Tibial nerve (tissue), 4 donors: ENCODE results near the gene OSBPL3. TPM values are rescaled to one million over a fixed set of nuclear protein-coding genes. Genes with fewer than 3 reads are reported as not detected.

Experiments
- DNase-seq, 2 donors: peaks; one replicate each; pipeline ENCODE4 v3.0.0-alpha.2; 2019; ENCODE audit warnings: low spot score in 2 of 2
- H3K27ac ChIP-seq, 4 donors: fragments of 200-600 bp; sonication (generic) in 3 of 4; one replicate each; pipeline ENCODE4 v1.5.1; 2017 to 2019; ENCODE audit warnings: mild to moderate bottlenecking in 1 of 4
- H3K27me3 ChIP-seq, 2 donors: fragments of 200-600 bp; sonication (generic) in 1 of 2; one replicate each; pipeline versions ENCODE4 v1.5.1 to v1.6.0; 2017 to 2019
- H3K36me3 ChIP-seq, 3 donors: fragments of 200-600 bp; sonication (generic); one replicate each; pipeline ENCODE4 v1.5.1; 2018 to 2019
- H3K4me1 ChIP-seq, 4 donors: fragments of 200-600 bp; sonication (generic) in 3 of 4; one replicate each; pipeline ENCODE4 v1.5.1; 2017 to 2019
- H3K4me3 ChIP-seq, 4 donors: fragments of 200-600 bp; sonication (generic) in 3 of 4; one replicate each; pipeline ENCODE4 v1.5.1; 2017 to 2019; ENCODE audit warnings: mild to moderate bottlenecking in 1 of 4, moderate library complexity in 1 of 4
- H3K9me3 ChIP-seq, 4 donors: fragments of 200-600 bp; sonication (generic) in 3 of 4; one replicate each; pipeline ENCODE4 v1.5.1; 2017 to 2019
- EP300 ChIP-seq, 2 donors: sonication (generic); formaldehyde crosslinking; IDR thresholded peaks; one replicate each; pipeline ENCODE4 v1.6.1; 2017; ENCODE audit warnings: antibody characterized with exemption in 2 of 2, mild to moderate bottlenecking in 1 of 2
- POLR2A ChIP-seq, 2 donors: fragments of 450-650 bp; IDR thresholded peaks; one replicate each; pipeline ENCODE4 v1.6.1; 2017; ENCODE audit warnings: antibody characterized with exemption in 2 of 2, mild to moderate bottlenecking in 2 of 2, moderate library complexity in 2 of 2
- WGBS, 2 donors: methylation state at CpG; one replicate each; pipeline ENCODE4 v1.1.5; 2018; 5-methylcytosine and 5-hydroxymethylcytosine counted together
- total RNA-seq, 4 donors: library from RNA; depleted of rRNA; stranded (reverse); fragments of >200 nt; gene quantifications; one replicate each; pipeline ENCODE4 v1.1.0, GENCODE V29; 2016
- TF ChIP-seq, protein P1 (sequence below), 5 experiments: fragments of 200-600 bp in 3 of 5; fragments of 450-650 bp in 2 of 5; sonication (generic) in 3 of 5; IDR thresholded peaks; one replicate each; pipeline ENCODE4 v1.5.1; 2016 to 2019; ENCODE audit warnings: antibody characterized with exemption in 5 of 5, mild to moderate bottlenecking in 3 of 5, moderate library complexity in 2 of 5

Gene OSBPL3
- total RNA-seq, 4 donors from 2014 or later: 1.6 to 7.3 (median 5.3) TPM

DNA sequence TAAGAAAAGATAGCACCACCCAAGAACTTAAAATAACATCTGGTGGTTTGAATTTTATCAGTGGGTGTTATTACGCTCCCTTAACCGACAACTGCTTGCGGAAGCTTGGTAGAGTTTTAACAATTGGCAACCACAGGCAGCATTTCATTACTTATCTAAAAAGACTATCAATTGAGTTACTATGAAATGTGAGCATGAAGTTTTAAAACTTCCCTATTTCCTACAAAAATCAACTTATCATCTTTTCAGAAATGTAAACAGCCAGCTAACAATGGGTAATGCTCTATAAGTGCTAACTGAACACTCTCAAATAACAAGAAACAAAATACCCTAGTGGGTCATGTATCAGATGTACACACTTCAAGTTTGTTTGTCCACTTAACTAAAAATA lies 68.8 kb downstream of the OSBPL3 start:
- WGBS, 2 donors: 64 to 81% methylated on average over 3 of the region's 3 CpGs
- no peaks in the 10 kb centered on the region for H3K27me3 ChIP-seq
- no peaks in the 10 kb centered on the region for H3K36me3 ChIP-seq
- no peaks in the 10 kb centered on the region for H3K9me3 ChIP-seq
- no peak overlapping the region for H3K27ac ChIP-seq
- no peak for DNase-seq
- H3K4me3 ChIP-seq: no peak overlapping the region
- no peaks in the 10 kb centered on the region for H3K4me1 ChIP-seq
- TF ChIP-seq, protein P1, sequence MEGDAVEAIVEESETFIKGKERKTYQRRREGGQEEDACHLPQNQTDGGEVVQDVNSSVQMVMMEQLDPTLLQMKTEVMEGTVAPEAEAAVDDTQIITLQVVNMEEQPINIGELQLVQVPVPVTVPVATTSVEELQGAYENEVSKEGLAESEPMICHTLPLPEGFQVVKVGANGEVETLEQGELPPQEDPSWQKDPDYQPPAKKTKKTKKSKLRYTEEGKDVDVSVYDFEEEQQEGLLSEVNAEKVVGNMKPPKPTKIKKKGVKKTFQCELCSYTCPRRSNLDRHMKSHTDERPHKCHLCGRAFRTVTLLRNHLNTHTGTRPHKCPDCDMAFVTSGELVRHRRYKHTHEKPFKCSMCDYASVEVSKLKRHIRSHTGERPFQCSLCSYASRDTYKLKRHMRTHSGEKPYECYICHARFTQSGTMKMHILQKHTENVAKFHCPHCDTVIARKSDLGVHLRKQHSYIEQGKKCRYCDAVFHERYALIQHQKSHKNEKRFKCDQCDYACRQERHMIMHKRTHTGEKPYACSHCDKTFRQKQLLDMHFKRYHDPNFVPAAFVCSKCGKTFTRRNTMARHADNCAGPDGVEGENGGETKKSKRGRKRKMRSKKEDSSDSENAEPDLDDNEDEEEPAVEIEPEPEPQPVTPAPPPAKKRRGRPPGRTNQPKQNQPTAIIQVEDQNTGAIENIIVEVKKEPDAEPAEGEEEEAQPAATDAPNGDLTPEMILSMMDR (IDR thresholded peaks at IDR 0.05): no peak
- TF ChIP-seq EP300 (IDR thresholded peaks at IDR 0.05) (no peak), POLR2A (IDR thresholded peaks at IDR 0.05) (no peak)

DNA sequence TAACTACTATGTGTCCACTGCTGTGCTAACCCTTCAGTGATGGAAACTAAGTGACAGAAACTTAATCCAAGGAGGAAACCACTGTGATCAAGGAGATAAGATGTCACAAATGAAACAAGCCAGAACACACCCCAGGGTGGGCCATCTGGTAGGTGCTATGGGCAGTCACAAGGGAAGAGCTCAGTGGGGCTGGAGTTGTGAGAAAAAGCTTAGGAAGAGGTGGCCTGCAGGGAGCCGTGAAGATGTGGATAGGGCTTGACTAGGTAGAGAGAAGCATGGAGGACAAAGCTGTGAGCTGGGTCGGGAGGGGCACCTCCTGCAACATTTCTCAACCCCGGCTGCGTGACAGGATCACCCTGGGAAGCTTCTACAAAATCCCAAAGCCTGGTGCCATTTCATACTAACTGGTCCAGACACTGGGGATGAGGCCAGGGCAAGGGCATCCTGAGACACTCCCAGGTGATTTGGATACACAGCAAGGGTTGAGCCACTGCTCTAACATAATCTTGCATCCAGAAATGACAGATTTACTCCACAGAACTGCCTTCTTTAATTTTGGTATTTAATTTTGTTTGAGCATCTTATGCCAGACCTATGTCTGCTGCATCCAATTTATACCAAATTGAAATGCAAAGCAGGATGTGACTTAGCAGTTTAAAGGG lies 69.3 kb downstream of the OSBPL3 start:
- WGBS, 2 donors: 68 to 69% methylated on average over 4 of the region's 4 CpGs
- no peak for DNase-seq

DNA sequence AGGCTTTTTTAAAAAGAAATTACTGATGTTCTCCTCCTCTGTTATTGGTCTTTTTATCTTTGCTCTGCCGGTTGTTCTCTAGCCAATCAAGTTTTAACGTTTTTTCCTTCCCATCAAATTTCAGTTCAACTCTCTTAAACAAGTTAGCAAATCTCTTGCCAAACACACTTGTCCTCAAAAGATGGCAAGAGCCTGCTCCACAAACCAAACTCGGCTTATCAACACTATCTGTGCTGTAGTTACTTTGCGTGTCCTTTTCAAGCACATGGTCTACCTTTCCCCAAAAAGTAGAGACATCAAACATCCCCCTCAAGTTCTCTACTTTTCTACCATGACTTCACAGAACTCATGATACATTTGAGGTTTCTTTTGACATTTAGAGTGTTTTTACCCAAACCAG lies 71.3 kb downstream of the OSBPL3 start:
- DNase-seq: no peak
- no peaks in the 10 kb centered on the region for H3K4me1 ChIP-seq
- H3K27me3 ChIP-seq: no peaks in the 10 kb centered on the region
- no peak for TF ChIP-seq POLR2A (IDR thresholded peaks at IDR 0.05)
- no peak for TF ChIP-seq EP300 (IDR thresholded peaks at IDR 0.05)
- TF ChIP-seq, protein P1 (IDR thresholded peaks at IDR 0.05): no peak
- H3K36me3 ChIP-seq: no peaks in the 10 kb centered on the region
- H3K27ac ChIP-seq: no peak overlapping the region
- 89 to 90% methylated on average over 4 of the region's 4 CpGs for WGBS, 2 donors
- H3K9me3 ChIP-seq: no peaks in the 10 kb centered on the region
- no peak overlapping the region for H3K4me3 ChIP-seq

More for the DNA sequence above, 69.3 kb downstream of the OSBPL3 start:
- no peak overlapping the region for H3K4me3 ChIP-seq
- no peaks in the 10 kb centered on the region for H3K36me3 ChIP-seq
- TF ChIP-seq EP300 (IDR thresholded peaks at IDR 0.05): no peak
- no peak for TF ChIP-seq POLR2A (IDR thresholded peaks at IDR 0.05)
- TF ChIP-seq, protein P1 (IDR thresholded peaks at IDR 0.05): no peak
- no peaks in the 10 kb centered on the region for H3K27me3 ChIP-seq
- no peaks in the 10 kb centered on the region for H3K4me1 ChIP-seq
- H3K27ac ChIP-seq: no peak overlapping the region
- no peaks in the 10 kb centered on the region for H3K9me3 ChIP-seq

DNA sequence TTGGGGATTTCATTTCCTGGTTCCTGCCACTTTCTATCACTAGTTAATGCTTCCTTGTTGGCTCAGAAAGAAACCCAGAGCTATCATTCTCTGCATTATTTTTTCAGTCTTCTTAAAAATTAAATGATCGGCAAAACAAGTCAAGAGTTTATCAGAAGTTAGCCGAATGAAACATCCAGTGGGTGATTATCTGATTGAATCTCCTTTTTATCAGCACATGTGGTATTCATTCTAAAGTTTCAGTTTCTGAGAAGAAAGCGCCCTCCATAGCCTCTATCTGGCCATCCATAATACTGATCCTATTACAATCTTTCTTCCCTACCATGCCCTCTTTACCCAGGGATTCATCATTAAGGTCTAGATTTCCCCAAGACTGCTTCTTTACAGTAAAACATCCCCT lies 71.8 kb downstream of the OSBPL3 start:
- TF ChIP-seq, protein P1 (IDR thresholded peaks at IDR 0.05): no peak
- TF ChIP-seq POLR2A (IDR thresholded peaks at IDR 0.05) (no peak), EP300 (IDR thresholded peaks at IDR 0.05) (no peak)

DNA sequence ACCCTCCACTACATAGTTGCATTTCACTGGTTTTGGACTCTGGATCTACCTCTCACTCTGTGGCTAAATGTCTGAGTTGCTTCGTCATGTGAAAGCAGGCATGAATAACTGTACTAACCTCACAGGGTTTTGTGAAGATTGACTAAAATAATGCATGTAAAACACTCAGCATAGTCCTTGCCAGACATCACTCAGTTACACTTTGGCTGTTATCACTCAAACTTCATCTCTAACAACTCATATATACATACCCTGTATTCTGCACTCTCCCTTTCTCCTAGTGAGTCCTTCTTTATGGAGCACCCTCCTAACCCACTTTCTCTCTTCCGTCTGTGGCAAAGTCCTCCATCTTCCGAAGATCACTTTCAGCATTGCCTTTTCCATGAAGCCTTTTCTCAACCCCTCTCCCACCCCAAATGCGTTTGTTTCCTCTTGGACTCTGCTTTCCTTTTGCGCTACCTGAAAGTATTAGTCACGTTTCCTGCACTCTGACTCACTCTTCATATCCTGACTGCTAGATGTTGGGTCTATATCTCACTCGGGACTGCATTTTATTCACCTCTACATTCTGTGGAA lies 72.6 kb downstream of the OSBPL3 start:
- TF ChIP-seq, protein P1 (IDR thresholded peaks at IDR 0.05): no peak
- TF ChIP-seq POLR2A (IDR thresholded peaks at IDR 0.05) (no peak), EP300 (IDR thresholded peaks at IDR 0.05) (no peak)
- no peaks in the 10 kb centered on the region for H3K36me3 ChIP-seq
- no peak overlapping the region for H3K27ac ChIP-seq
- 81 to 83% methylated on average over 7 of the region's 7 CpGs for WGBS, 2 donors
- H3K4me3 ChIP-seq: no peak overlapping the region
- H3K27me3 ChIP-seq: no peaks in the 10 kb centered on the region
- H3K9me3 ChIP-seq: no peaks in the 10 kb centered on the region
- no peak for DNase-seq
- H3K4me1 ChIP-seq: no peaks in the 10 kb centered on the region

More for the DNA sequence above, 71.8 kb downstream of the OSBPL3 start:
- H3K27me3 ChIP-seq: no peaks in the 10 kb centered on the region
- no peak overlapping the region for H3K4me3 ChIP-seq
- WGBS, 2 donors: 79 to 88% methylated on average over 3 of the region's 3 CpGs
- H3K4me1 ChIP-seq: no peaks in the 10 kb centered on the region
- no peaks in the 10 kb centered on the region for H3K36me3 ChIP-seq
- no peaks in the 10 kb centered on the region for H3K9me3 ChIP-seq
- DNase-seq: no peak
- H3K27ac ChIP-seq: no peak overlapping the region
